GM19468 (cell line): ENCODE results near the gene FMO3.

Source experiments
- ATAC-seq: cut with Tn5 transposase; IDR thresholded peaks from one replicate; pipeline ENCODE4 v1.9.1; 2021; ENCODE audit warnings: mild to moderate bottlenecking, moderate library complexity, moderate number of reproducible peaks; ENCODE audit not compliant: unreplicated experiment; ENCODE audit errors: extremely low read depth

FMO3 gene

GRCh38 chr1:171090604-171091003 lies at the start of gene FMO3:
FMO3 (plus strand) TSS chr1:171090905; CDS start chr1:171092659, 1,754 bp downstream.
- no peak for ATAC-seq

- ATAC-seq, result no peak
These were observed 42.7 kb upstream of the FMO3 start for GRCh38 chr1:171048014-171048413.

- ATAC-seq, result no peak
These were observed 37.7 kb upstream of the FMO3 start for GRCh38 chr1:171052977-171053376.

GRCh38 chr1:171055966-171056643 lies 34.6 kb upstream of the FMO3 start:
- ATAC-seq, result no peak

- no peak for ATAC-seq
These were observed 29.1 kb upstream of the FMO3 start for GRCh38 chr1:171061425-171062143.

GRCh38 chr1:171062902-171063301 lies 27.8 kb upstream of the FMO3 start:
- no peak for ATAC-seq

- no peak for ATAC-seq
These were observed 15.7 kb upstream of the FMO3 start for GRCh38 chr1:171075041-171075440.

- no peak for ATAC-seq
These were observed 9.4 kb upstream of the FMO3 start for GRCh38 chr1:171081314-171081753.

- ATAC-seq, result no peak
These were observed 8.9 kb upstream of the FMO3 start for GRCh38 chr1:171081763-171082201.

- no peak for ATAC-seq
These were observed 8.1 kb upstream of the FMO3 start for GRCh38 chr1:171082606-171083005.

GRCh38 chr1:171083222-171083621 lies 7.5 kb upstream of the FMO3 start:
- ATAC-seq, result no peak

GRCh38 chr1:171084091-171084490 lies 6.6 kb upstream of the FMO3 start:
- no peak for ATAC-seq

GRCh38 chr1:171084870-171085269 lies 5.8 kb upstream of the FMO3 start:
- ATAC-seq, result no peak

- ATAC-seq, result no peak
These were observed 2.8 kb upstream of the FMO3 start for GRCh38 chr1:171087896-171088295.

GRCh38 chr1:171103862-171104261 lies 13.2 kb downstream of the FMO3 start:
- no peak for ATAC-seq

GRCh38 chr1:171107262-171107940 lies 16.7 kb downstream of the FMO3 start:
- ATAC-seq, result no peak

GRCh38 chr1:171107969-171108368 lies 17.3 kb downstream of the FMO3 start:
- no peak for ATAC-seq

GRCh38 chr1:171109966-171110365 lies 19.3 kb downstream of the FMO3 start:
- ATAC-seq, result no peak

GRCh38 chr1:171110621-171111326 lies 20.1 kb downstream of the FMO3 start:
- ATAC-seq, result no peak

GRCh38 chr1:171112119-171112518 lies 21.4 kb downstream of the FMO3 start:
- ATAC-seq, result no peak
